Kidney (tissue), 14 donors: ENCODE data around the gene MYO9B. TPM values are rescaled to one million over a fixed set of nuclear protein-coding genes. Genes with fewer than 3 reads are reported as not detected.

Experiments used
- DNase-seq, 5 donors: peaks; one replicate each; pipeline ENCODE4 v3.0.0-alpha.2; 2013 to 2020
- FAIRE-seq: peaks from 2 replicates; lab custom pipeline; 2012; peaks lifted over from hg19 to GRCh38; lab: Jason Lieb, UNC
- H3K27ac ChIP-seq, 2 donors: one replicate each; pipeline ENCODE4 v1.7.0; 2013; ENCODE audit warnings: low read depth in 2 of 2, low read length in 2 of 2, inconsistent platforms in 1 of 2
- H3K27me3 ChIP-seq: one replicate; pipeline ENCODE4 v1.7.1; 2013; ENCODE audit warnings: low read length, inconsistent platforms; ENCODE audit not compliant: control insufficient read depth, insufficient read depth
- H3K36me3 ChIP-seq, 3 donors: one replicate each; pipeline versions ENCODE4 v1.7.0 to v1.7.1; 2013; ENCODE audit warnings: low read length in 3 of 3, control low read depth in 1 of 3, inconsistent platforms in 1 of 3; ENCODE audit not compliant: insufficient read depth in 3 of 3, control insufficient read depth in 2 of 3
- H3K4me1 ChIP-seq, 3 donors: one replicate each; pipeline versions ENCODE4 v1.7.0 to v1.7.1; 2013; ENCODE audit warnings: low read length in 3 of 3, inconsistent platforms in 1 of 3, low read depth in 1 of 3; ENCODE audit not compliant: control insufficient read depth in 2 of 3, insufficient read depth in 2 of 3
- H3K4me3 ChIP-seq, 3 donors: one replicate each; pipeline versions ENCODE4 v1.7.0 to v1.8.1; 2013; ENCODE audit warnings: low read length in 3 of 3, control low read depth in 1 of 3, inconsistent platforms in 1 of 3
- H3K9ac ChIP-seq, 3 donors: one replicate each; pipeline versions ENCODE4 v1.7.0 to v1.7.1; 2013; ENCODE audit warnings: low read length in 3 of 3, control low read depth in 1 of 3, inconsistent platforms in 1 of 3
- H3K9me3 ChIP-seq, 3 donors: one replicate each; pipeline versions ENCODE4 v1.7.0 to v1.7.1; 2013; ENCODE audit warnings: low read length in 3 of 3, control low read depth in 1 of 3, inconsistent platforms in 1 of 3; ENCODE audit not compliant: control insufficient read depth in 2 of 3, insufficient read depth in 1 of 3
- CTCF ChIP-seq: IDR thresholded peaks from 3 replicates; pipeline ENCODE4 v1.5.1; 2012; ENCODE audit warnings: mild to moderate bottlenecking, moderate library complexity, borderline replicate concordance; ENCODE audit not compliant: insufficient read depth; ENCODE audit errors: extremely low read depth
- intact Hi-C: fragments of 100-400 bp; cut with DNase I; formaldehyde crosslinking; loops from one replicate; pipeline ENCODE4 v1.11.1; 2022
- polyA plus RNA-seq: library from polyadenylated mRNA; stranded (reverse); fragments of 350-450 nt; fragmentation: Illumina TruSeq; extraction: RNeasy Lipid Tissue Mini Kit (QIAGEN cat#74804); gene quantifications from one replicate; pipeline ENCODE4 v1.2.3, GENCODE V29; 2014; ENCODE audit warnings: low read depth, low replicate concordance; ENCODE audit not compliant: insufficient read depth
- total RNA-seq: library from RNA; stranded (reverse); fragmentation: NEBNext Ultra II Directional; extraction: Animal tissue kit (Norgen Biotek cat#: 25700); gene quantifications from one replicate; pipeline ENCODE4 v1.2.1, GENCODE V29; 2021
- donor health status: control.
- donor health status: control.
- donor health status: control.
- donor health status: control.
- donor health status: control.
- donor health status: DM: yes; HTN: yes; CAD: no.
- donor health status: Normal renal cell carcinoma (clear cell type).

The MYO9B gene
- total and polyA plus RNA-seq, 2 donors from 2014 or later = 14.7 to 68.1 TPM

- intact Hi-C loops = no loop called here
- H3K27me3 ChIP-seq = no peaks in the 10 kb centered on the region
- H3K4me1 ChIP-seq = peaks cover 0 to 7% (median 0%) of the 10 kb centered on the region in 3 donors
- DNase-seq (no peak), FAIRE-seq (no peak)
- H3K9me3 ChIP-seq = no peaks in the 10 kb centered on the region
- H3K36me3 ChIP-seq = no peaks in the 10 kb centered on the region
- TF ChIP-seq CTCF = no peak
- H3K27ac ChIP-seq = peak overlapping the region in 1 of 2 donors; percentile 41
- H3K9ac ChIP-seq = no peak overlapping the region
- no peak overlapping the region for H3K4me3 ChIP-seq
Measured at GRCh38 chr19:17080440-17080801, 4.8 kb downstream of the MYO9B start.

GRCh38 chr19:17081672-17082630 lies 6.4 kb downstream of the MYO9B start:
- peaks cover 0 to 3% (median 0%) of the 10 kb centered on the region in 3 donors for H3K4me1 ChIP-seq
- TF ChIP-seq CTCF = no peak
- DNase-seq (peak in 1 of 5 donors; percentile 24), FAIRE-seq (no peak)
- H3K27me3 ChIP-seq = no peaks in the 10 kb centered on the region
- H3K36me3 ChIP-seq = no peaks in the 10 kb centered on the region
- no peak overlapping the region for H3K27ac ChIP-seq
- no peak overlapping the region for H3K4me3 ChIP-seq
- no peaks in the 10 kb centered on the region for H3K9me3 ChIP-seq
- intact Hi-C loops = no loop called here
- no peak overlapping the region for H3K9ac ChIP-seq

GRCh38 chr19:17086120-17086519 lies 10.5 kb downstream of the MYO9B start:
- DNase-seq = no peak
- Histone ChIP-seq H3K4me1 (peaks cover 0 to 3% (median 0%) of the 10 kb centered on the region in 3 donors), H3K9ac (no peak overlapping the region), H3K27ac (no peak overlapping the region), H3K27me3 (no peaks in the 10 kb centered on the region), H3K4me3 (no peak overlapping the region), H3K36me3 (no peaks in the 10 kb centered on the region), H3K9me3 (no peaks in the 10 kb centered on the region)
- no peak for FAIRE-seq
- intact Hi-C loops = no loop called here
- TF ChIP-seq CTCF = no peak
